Measurements from ENCODE around the gene CXorf49.
"Not testable (repeated sequence)": the region's sequence is repeated elsewhere in the genome, so short reads cannot be mapped to it uniquely, and the experiment has no call there.

Gene CXorf49

DNA sequence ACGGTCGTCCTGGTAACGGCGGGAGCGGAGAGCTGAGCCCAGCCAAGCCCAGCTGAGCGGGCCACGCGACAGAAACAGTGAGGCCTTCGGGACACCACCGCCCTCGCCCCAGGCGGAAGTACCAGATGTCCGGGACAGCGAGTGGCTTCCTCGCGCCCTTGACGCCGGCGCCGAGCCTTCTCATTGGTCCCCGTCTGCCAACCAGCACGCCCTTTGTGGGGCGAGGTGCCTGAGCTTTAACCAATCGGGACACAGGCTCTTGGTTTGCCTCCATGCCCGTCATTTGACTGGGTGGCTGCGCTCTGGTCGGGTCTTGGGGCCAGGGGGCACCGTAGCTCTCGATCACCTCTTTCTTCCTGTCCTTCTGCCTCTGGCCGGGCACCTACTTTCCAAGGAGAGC, at the start of gene CXorf49:
TSS of gene CXorf49 (minus strand) at position 101 of the 400 bp plus-strand sequence. CDS start 134 bp downstream, outside the sequence.
- not testable (repeated sequence) for DNase-seq

DNA sequence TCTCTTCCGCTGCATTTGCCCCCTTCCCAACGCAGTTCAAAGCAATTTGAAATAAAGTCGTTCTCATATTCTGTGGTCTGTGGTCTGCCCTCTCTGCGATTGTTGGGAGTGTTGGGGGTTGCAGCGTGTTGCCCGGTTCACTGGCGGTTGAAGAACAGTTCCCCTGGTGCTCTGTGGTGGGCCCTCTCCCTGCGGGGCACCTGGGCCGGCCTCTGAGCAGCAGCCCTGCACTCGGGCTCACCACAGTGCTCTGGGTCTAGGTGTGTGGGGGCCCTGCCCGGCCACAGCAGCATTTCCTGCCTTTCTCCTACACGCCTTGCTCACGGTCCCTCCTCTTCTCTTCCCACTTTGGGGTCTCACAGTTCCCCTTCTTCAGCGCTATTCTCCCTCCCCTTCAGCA, 49.0 kb upstream of the CXorf49 start:
- not testable (repeated sequence) for DNase-seq

DNA sequence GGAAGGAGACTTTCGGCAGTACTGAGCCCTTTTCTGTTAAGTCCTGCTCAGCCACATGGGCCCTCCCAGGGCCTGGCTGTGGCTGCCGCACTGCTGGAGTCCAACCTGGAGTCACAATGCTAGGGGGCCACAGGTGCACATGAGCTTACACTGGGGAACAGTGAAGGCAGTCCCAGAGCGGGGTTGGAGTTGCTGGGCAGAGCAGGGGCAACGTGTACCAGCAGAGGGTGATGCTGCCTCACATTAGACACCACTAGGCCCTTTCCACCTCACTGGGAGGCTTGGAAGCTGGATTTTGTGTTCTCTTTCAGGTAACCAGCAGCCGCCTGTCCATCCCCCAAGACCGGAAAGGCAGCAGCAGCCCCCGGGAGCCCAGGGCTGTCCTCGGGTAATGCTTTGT, 47.5 kb upstream of the CXorf49 start:
- DNase-seq = not testable (repeated sequence)

DNA sequence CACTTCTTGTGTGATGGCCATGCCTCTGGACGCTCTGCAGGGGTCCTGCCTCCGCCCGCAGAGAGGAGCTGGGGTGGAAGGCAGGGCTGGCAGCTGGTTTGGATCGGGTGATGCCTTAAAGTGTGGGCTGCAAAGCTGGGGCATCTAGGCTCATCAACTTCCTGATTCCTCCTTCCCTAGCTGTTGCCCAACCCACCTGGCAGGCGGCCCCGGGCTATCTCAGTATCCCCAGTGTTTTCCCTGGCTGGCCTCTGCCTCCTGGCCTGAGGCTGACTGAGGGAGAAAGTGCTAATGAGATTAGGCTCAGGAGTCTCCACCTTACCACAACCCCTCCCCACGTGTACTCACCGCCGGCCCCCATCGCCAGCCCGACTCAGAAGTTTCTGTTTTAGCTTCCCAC, 46.7 kb upstream of the CXorf49 start:
- DNase-seq = not testable (repeated sequence)

DNA sequence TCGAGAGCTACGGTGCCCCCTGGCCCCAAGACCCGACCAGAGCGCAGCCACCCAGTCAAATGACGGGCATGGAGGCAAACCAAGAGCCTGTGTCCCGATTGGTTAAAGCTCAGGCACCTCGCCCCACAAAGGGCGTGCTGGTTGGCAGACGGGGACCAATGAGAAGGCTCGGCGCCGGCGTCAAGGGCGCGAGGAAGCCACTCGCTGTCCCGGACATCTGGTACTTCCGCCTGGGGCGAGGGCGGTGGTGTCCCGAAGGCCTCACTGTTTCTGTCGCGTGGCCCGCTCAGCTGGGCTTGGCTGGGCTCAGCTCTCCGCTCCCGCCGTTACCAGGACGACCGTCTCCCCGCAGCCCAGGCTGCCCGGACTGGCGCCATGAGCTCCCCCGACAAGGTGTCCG, 45.0 kb upstream of the CXorf49 start, which contains the start of gene CXorf49B:
TSS of gene CXorf49B (plus strand) at position 301 of the 400 bp plus-strand sequence. CDS start at position 376, 75 bp downstream.
- not testable (repeated sequence) for DNase-seq

DNA sequence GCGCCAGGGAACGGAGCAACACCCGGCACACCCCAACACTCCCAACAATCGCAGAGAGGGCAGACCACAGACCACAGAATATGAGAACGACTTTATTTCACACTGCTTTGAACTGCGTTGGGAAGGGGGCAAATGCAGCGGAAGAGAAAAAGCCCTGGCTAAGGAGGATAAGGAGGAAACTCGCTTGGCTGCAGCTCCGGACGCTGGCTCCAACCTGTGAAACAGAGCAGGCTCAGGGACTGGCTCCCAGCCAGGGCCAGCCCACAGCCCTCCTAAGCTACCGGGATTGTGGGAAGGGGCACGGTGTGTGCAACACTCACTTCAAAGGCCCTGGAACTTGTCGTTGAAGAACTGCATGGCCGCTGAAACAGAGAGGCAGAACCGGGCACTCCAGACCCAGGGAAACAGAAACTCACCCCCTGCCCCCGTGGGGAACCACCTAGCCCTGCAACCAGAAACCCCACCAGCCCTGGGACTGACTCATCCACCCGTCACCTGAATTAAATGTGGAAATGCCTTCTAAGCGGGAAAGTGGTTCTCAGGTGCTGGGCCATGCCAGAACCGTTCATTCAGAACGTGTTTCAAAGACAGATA, 42.7 kb upstream of the CXorf49 start:
- DNase-seq = not testable (repeated sequence)

DNA sequence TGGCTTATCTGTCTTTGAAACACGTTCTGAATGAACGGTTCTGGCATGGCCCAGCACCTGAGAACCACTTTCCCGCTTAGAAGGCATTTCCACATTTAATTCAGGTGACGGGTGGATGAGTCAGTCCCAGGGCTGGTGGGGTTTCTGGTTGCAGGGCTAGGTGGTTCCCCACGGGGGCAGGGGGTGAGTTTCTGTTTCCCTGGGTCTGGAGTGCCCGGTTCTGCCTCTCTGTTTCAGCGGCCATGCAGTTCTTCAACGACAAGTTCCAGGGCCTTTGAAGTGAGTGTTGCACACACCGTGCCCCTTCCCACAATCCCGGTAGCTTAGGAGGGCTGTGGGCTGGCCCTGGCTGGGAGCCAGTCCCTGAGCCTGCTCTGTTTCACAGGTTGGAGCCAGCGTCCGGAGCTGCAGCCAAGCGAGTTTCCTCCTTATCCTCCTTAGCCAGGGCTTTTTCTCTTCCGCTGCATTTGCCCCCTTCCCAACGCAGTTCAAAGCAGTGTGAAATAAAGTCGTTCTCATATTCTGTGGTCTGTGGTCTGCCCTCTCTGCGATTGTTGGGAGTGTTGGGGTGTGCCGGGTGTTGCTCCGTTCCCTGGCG, 2.3 kb upstream of the CXorf49 start:
- DNase-seq = not testable (repeated sequence)

DNA sequence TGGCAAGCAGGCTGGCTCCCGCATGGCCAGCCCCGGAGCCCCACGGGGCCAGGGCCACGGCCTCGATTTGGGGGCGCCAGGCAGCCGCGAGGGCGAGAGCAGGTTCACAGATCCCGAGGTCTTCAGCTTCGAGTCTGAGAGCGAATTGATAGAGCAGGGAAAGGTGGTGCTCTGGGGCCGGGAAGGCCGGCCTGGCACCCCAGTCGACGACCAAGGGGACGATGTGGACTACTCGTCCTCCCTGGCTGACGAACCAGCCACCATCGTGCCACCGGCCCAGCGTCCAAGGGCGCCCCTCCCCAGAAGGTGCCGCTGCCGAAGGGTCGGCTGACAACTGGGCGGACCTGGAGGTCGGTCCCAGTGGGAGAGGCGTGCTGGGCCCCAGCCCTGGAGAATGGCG, 1.1 kb upstream of the CXorf49 start:
- not testable (repeated sequence) for DNase-seq

DNA sequence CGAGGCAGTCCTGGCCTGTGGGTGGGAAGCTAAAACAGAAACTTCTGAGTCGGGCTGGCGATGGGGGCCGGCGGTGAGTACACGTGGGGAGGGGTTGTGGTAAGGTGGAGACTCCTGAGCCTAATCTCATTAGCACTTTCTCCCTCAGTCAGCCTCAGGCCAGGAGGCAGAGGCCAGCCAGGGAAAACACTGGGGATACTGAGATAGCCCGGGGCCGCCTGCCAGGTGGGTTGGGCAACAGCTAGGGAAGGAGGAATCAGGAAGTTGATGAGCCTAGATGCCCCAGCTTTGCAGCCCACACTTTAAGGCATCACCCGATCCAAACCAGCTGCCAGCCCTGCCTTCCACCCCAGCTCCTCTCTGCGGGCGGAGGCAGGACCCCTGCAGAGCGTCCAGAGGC, 1.8 kb downstream of the CXorf49 start:
- DNase-seq = not testable (repeated sequence)

DNA sequence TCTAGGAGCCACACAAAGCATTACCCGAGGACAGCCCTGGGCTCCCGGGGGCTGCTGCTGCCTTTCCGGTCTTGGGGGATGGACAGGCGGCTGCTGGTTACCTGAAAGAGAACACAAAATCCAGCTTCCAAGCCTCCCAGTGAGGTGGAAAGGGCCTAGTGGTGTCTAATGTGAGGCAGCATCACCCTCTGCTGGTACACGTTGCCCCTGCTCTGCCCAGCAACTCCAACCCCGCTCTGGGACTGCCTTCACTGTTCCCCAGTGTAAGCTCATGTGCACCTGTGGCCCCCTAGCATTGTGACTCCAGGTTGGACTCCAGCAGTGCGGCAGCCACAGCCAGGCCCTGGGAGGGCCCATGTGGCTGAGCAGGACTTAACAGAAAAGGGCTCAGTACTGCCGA, 2.5 kb downstream of the CXorf49 start:
- not testable (repeated sequence) for DNase-seq

DNA sequence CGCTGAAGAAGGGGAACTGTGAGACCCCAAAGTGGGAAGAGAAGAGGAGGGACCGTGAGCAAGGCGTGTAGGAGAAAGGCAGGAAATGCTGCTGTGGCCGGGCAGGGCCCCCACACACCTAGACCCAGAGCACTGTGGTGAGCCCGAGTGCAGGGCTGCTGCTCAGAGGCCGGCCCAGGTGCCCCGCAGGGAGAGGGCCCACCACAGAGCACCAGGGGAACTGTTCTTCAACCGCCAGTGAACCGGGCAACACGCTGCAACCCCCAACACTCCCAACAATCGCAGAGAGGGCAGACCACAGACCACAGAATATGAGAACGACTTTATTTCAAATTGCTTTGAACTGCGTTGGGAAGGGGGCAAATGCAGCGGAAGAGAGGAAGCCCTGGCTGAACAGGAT, 4.0 kb downstream of the CXorf49 start:
- not testable (repeated sequence) for DNase-seq

DNA sequence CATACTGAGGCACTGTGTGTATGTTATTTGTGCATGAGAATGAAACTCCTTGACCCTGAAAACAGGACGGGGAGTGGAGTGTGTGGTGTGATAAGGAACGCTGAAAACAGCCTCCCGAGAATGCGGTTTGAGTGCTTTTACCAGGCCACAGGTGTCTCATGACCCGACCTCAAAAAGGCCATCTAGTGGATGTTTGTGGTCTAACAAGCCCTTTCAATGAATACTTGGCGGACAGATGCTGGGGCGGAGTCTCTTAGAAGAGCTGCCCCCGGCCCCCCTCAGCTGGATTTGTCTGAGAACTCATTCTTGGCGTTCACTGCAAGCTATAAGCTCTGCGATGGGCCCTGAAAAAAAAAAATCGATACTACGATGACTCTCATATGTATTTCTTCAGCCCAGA, 15.2 kb downstream of the CXorf49 start:
- DNase-seq = not testable (repeated sequence)

DNA sequence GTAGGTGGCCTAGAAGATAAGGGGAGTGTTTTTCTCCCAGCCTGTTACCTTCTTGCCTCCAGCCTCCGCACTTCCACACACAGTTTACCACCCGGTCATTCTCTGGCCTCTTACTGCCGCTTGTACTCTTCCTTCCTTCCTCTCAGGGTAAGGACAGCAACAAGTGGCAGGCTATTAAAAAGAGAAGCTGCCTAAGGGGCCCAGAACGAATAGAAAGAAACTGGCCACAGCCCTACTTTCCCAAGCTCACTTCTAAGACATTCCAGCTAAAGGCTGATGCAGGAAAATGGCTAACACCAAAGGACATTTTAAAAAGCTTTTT, 19.1 kb downstream of the CXorf49 start:
- not testable (repeated sequence) for DNase-seq

DNA sequence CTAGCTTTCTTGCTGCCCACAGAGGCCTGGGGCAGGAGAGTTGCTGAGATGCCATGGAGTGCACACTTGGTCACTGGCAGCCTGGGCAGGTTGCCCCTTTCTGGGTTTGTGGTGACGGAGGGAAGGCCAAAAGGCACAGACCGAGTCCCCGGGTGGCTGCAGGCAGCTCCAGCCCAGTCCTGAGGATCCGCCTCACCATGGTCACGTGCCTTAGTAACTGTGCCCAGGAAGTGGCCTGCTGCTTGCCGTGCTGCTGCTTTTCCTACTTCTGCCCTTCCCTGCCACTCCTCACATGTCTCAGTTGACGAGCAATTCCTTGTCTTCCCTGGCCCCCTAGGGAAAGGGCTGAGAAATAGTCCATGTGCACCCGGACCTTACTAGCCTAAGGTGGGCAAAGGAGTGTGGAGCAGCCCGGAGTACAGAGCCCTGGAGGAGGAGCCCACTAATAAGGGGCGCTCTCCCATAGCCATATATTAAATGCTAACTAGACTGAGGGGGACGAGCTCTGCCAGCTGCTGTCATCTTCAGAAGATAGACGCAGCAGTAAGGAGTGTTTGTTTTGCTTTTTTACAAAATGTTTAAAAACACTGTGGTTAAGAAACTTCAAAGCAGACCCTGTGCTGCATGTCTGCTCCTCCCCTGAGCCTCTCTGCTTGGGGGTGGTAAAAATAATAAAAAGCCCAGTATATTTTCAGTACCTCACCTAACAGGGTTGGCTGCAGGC, 19.6 kb downstream of the CXorf49 start:
- not testable (repeated sequence) for DNase-seq

DNA sequence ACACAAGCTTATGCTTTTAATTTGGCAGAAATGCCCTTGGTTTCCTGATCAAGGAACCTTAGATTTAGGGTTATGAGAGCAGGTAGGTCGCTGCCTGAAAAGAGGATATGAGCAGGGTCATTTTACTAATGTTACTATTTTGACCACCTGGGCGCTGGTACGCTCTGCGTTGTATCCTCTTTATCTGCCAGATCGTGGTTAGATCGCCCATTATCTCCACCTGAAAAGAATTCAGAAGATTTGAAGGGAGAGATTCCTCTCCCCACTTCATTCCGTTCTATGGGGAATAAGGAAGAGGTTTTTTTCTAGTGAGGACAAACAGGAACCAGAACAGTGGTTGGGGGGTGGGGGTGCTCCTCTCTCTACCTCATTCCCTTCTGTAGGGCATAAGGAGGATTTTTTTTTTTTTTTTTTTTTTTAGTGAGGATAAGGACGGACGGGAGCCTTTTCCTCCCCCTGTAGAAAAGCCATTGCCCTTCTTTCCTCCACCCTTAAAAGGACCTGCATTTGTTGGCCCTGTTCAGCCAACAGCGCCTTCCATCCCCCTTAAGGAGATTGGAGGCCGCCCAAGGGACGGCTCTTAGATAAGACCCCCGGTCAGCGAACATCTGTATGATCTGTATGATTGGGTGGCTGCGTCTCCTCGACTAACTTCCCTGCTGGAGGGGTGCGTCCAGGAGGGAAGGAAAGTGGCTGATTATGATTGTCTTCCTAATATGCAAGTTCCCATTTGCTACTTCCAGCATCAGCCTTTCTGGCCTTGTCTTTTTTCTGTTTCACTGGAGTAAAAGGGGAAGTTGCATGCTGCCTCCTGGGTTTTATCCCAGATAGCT, 20.4 kb downstream of the CXorf49 start:
- DNase-seq = not testable (repeated sequence)

DNA sequence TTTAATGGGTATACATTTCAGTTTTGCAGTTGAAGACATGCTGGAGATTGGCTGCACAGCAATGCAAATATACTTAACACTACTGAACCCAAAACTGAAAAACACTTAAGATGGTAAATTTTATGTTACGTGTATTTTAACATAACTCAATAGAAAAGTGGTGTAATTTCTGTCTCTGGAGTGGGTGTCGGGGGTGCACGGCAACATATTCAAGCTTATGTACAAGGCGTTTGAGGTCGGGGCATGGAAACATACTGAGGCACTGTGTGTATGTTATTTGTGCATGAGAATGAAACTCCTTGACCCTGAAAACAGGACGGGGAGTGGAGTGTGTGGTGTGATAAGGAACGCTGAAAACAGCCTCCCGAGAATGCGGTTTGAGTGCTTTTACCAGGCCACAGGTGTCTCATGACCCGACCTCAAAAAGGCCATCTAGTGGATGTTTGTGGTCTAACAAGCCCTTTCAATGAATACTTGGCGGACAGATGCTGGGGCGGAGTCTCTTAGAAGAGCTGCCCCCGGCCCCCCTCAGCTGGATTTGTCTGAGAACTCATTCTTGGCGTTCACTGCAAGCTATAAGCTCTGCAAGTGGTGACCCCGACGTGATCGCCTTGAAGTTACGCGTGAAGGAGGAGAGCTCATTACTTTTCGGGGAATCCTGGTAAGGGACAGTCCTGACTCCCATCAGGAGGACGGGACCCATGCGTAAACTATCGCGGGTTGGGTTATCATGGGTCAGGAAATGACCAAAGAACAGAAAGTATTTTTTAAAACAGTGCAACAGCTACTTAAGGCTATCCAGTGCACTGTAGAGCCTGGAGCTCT, 21.2 kb downstream of the CXorf49 start:
- not testable (repeated sequence) for DNase-seq

DNA sequence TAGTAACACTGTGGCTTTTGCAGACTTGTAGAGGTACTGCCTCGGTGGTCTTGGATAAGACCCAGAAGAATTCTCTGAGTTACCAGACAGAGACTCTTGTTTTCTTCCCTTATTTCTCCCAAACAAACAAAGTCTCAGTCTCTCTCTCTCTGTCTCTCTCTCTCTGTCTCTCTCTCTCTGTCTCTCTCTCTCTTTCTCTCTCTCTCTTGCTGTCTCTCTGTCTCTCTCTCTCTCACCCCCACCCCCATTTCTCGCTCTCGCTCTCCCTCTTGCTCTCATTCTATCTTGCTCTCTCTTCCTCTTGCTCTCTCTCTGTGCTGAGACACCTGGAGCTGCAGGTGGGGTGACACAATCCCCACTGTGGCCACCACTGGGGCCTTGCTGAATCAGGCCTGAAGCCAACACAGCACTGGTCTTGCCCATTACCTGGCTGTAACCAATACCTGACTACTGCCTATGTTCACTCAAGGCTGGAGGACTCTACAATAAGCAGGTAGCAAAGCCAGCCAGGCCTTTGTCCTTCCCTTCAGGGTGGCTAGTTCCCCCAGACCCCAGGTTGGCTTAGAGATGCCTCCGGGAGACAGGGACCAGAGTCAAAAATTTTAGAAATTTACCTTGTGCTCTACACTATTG, 38.4 kb downstream of the CXorf49 start:
- DNase-seq = no peak

DNA sequence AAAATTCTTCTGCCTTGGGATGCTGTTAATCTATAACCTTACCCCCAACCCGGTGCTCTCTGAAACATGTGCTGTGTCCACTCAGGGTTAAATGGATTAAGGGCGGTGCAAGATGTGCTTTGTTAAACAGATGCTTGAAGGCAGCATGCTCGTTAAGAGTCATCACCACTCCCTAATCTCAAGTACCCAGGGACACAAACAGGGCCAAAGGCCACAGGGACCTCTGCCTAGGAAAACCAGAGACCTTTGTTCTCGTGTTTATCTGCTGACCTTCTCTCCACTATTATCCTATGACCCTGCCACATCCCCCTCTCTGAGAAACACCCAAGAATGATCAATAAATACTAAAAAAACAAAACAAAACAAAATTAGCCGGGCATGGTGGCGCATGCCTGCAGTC, 40.9 kb downstream of the CXorf49 start:
- not testable (repeated sequence) for DNase-seq

DNA sequence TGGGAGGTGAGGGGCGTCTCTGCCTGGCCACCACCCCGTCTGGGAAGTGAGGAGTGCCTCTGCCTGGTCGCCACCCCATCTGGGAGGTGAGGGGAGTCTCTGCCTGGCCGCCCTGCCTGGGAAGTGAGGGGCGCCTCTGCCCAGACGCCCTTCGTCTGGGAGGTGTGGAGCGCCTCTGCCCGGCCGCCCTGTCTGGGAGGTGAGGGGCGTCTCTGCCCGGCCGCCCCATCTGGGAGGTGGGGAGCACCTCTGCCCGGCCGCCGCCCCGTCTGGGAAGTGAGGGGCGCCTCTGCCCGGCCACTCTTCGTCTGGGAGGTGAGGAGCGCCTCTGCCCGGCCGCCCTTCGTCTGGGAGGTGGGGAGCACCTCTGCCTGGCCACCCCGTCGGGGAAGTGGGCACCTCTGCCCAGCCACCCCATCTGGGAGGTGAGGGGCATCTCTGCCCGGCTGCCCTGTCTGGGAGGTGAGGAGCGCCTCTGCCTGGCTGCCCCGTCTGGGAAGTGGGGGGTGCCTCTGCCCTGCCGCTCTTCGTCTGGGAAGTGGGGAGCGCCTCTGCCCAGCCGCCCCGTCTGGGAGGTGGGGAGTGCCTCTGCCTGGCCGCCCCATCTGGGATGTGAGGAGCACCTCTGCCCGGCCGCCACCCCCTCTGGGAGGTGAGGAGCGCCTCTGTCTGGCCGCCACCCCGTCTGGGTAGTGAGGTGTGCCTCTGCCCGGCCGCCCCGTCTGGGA, 41.9 kb downstream of the CXorf49 start:
- not testable (repeated sequence) for DNase-seq

DNA sequence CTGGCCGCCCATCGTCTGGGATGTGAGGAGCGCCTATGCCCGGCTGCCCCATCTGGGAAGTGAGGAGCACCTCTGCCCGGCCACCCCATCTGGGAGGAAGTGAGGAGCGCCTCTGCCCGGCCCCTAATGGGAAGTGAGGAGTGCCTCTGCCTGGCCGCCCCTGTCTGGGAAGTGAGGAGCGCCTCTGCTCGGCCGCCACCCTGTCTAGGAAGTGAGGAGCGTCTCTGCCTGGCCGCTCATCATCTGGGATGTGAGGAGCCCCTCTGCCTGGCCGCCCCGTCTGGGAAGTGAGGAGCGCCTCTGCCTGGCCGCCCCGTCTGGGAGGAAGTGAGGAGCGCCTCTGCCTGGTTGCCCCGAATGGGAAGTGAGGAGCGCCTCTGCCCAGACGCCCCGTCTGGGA, 42.4 kb downstream of the CXorf49 start:
- not testable (repeated sequence) for DNase-seq

DNA sequence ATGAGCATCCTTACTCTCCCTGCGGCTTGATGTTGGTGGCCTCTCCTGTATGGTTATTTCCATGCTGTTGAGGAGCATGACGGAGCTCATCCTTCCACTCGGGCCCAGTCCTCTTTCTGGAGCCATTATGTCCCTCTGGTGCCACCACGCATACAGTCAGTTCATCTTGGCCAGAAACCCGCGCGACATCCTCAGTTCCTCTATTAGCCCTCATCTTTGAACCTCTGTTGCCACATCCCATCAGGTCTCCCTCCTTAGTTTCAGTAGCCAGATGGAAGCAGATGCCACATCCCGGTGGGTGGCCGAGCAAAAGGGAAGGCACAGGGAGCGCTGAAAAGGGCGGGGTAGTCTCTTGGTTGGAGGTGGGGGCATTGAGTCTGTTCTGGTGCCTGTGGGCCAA, 46.1 kb downstream of the CXorf49 start:
- no peak for DNase-seq
